WERI-Rb-1 (cell line): Measurements from ENCODE around the gene ITPK1.

Source experiments
- DNase-seq: peaks from one replicate; pipeline ENCODE4 v3.0.0-alpha.2; 2020
- H3K27ac ChIP-seq: fragments of 250-450 bp; sonication (Bioruptor Pico); 2 replicates; pipeline ENCODE4 v1.5.1; 2020; ENCODE audit warnings: mild to moderate bottlenecking, moderate library complexity
- H3K27me3 ChIP-seq: fragments of 250-450 bp; sonication (Bioruptor Pico); 2 replicates; pipeline ENCODE4 v1.5.1; 2021; ENCODE audit warnings: mild to moderate bottlenecking, low read depth, moderate library complexity; ENCODE audit not compliant: insufficient read depth, severe bottlenecking
- H3K36me3 ChIP-seq: fragments of 250-450 bp; sonication (Bioruptor Pico); 2 replicates; pipeline ENCODE4 v1.5.1; 2020; ENCODE audit warnings: mild to moderate bottlenecking, moderate library complexity
- H3K4me3 ChIP-seq: 2 replicates; pipeline ENCODE4 v1.5.1; 2011; ENCODE audit warnings: low read depth, mild to moderate bottlenecking, control low read depth, low read length
- H3K9me3 ChIP-seq: fragments of 250-450 bp; sonication (Bioruptor Pico); 2 replicates; pipeline ENCODE4 v1.5.1; 2021; ENCODE audit warnings: mild to moderate bottlenecking, moderate library complexity; ENCODE audit not compliant: severe bottlenecking
- TF ChIP-seq, protein P1 (sequence below): IDR thresholded peaks from 2 replicates; pipeline ENCODE4 v1.5.1; 2011; ENCODE audit warnings: low read depth, mild to moderate bottlenecking, control low read depth, inconsistent platforms, low read length

Gene ITPK1

DNA sequence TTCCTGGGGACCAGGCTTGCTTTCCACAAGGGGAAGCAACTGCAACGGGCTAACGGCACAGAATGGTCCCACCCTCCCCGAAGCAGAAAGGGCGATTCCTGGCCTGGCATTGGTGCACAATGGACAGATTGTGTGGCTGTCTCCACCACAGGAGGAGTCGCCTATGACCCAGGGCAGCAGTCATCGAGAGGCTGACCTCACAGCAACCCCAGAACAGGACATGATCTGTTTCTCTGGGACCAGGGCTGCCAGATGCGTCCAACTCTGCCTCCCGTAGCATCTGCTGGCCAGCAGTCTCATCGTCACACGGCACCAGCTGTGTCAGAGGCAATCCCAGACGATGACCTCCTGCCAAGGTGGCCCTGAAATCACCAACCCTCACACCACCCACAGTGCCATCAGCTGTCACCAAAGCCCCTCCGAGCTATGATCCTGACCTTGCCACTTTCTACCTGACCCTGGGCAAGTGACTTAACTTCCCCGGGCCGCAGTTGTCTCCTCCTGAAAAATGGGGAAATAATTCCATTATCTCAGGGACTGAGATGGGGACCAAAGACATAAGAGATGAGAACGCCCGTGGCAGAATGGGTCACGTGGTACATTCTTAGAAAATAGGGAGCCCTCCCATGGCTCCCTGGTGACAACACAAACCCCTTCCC lies 106.1 kb downstream of the ITPK1 start:
- no peak overlapping the region for H3K4me3 ChIP-seq
- no peaks in the 10 kb centered on the region for H3K9me3 ChIP-seq
- peak; percentile 60 for DNase-seq

DNA sequence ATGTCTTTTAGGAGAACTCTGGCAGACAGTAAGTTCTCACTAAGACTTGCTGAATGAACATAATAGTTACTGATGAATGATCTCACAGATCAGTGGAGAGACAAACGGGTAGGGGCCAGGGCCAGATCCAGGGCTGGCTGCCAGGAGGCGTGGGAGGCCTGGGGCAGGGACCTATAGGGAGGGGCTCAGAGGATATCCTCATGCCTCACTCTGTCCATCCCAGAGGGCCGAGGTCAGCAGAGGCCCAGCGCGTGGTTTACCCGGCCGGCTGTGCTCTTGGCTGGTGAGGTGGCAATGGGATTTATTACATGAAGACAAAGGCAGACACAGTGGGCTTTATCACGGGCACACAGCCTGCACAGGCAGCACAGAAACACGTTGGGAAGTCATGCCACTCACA lies 107.3 kb downstream of the ITPK1 start:
- H3K36me3 ChIP-seq, result no peaks in the 10 kb centered on the region
- H3K9me3 ChIP-seq, result no peaks in the 10 kb centered on the region
- TF ChIP-seq, protein P1, sequence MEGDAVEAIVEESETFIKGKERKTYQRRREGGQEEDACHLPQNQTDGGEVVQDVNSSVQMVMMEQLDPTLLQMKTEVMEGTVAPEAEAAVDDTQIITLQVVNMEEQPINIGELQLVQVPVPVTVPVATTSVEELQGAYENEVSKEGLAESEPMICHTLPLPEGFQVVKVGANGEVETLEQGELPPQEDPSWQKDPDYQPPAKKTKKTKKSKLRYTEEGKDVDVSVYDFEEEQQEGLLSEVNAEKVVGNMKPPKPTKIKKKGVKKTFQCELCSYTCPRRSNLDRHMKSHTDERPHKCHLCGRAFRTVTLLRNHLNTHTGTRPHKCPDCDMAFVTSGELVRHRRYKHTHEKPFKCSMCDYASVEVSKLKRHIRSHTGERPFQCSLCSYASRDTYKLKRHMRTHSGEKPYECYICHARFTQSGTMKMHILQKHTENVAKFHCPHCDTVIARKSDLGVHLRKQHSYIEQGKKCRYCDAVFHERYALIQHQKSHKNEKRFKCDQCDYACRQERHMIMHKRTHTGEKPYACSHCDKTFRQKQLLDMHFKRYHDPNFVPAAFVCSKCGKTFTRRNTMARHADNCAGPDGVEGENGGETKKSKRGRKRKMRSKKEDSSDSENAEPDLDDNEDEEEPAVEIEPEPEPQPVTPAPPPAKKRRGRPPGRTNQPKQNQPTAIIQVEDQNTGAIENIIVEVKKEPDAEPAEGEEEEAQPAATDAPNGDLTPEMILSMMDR, result no peak
- peak overlapping the region; percentile 11; the same call in 1 of the 2 replicates for H3K27ac ChIP-seq
- no peaks in the 10 kb centered on the region for H3K27me3 ChIP-seq
- no peak for DNase-seq
- no peak overlapping the region for H3K4me3 ChIP-seq

More for the DNA sequence above, 106.1 kb downstream of the ITPK1 start:
- Histone ChIP-seq H3K36me3 (peaks cover 5% of the 10 kb centered on the region; the same call in 1 of the 2 replicates), H3K27ac (peak overlapping the region; percentile 91), H3K27me3 (no peaks in the 10 kb centered on the region)
- TF ChIP-seq, protein P1, result no peak

DNA sequence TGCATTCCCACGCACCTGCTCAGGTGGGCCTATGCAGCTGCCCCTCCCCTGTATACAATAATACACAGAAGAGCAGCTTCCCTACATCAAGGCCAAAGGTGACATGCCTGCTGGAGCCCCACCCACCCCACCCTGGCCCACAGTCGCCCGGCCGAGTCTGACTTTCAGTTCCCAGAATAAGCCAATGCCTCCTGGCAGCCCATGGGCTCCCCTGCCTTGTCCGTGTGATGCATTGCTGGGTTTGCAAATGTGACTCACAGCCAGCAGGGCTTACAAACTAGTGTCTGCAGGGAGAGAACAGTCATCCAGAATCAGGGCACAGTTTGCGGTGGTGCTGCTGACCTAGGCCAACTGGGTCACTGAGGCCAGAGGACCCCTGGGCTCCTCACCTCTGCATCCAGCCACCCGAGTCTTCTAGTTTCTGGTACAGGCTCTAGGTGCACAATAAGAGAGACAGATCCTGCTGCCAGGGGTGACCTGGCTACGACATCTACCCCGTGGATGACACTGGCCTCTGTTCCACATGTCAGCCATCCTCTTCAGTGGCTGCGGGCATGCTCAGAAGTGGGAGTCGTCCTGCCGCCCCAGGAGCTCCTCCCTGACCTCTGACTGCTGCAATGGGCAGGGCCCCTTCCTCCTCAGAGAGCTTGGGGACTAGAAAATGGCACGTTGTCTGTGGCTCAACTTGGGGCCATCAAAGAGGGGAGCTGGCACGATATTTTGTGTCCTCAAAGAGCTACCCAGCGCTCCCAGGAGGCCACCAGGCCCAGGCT lies 108.3 kb downstream of the ITPK1 start:
- Histone ChIP-seq H3K4me3 (no peak overlapping the region), H3K27ac (no peak overlapping the region), H3K9me3 (no peaks in the 10 kb centered on the region), H3K27me3 (no peaks in the 10 kb centered on the region), H3K36me3 (no peaks in the 10 kb centered on the region)
- TF ChIP-seq, protein P1, result no peak
- no peak for DNase-seq

DNA sequence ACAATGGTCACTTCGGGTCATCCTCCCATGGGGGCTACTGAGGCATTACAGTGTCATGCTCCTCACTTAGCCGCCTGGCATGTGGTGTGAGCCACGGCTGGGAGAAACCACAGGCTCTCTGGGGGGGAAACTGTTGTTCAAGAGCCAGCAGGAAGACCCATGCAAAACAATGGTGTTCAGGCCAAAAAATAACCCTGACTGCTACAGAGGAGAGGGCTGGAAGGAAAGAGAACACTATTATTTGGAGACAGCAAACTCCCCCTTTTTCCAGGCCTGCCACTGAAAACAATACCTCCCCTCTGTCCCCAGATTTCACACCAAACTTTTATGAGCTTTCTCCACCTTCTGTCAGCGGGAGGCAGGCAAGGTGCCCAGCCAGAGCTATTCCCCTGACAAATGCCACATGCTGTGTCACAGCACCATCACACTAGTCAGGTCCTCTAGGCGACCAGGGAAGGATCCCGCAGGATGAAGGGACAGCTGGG lies 109.1 kb downstream of the ITPK1 start:
- no peaks in the 10 kb centered on the region for H3K27me3 ChIP-seq
- no peak overlapping the region for H3K27ac ChIP-seq
- DNase-seq, result no peak
- TF ChIP-seq, protein P1, result no peak
- H3K4me3 ChIP-seq, result no peak overlapping the region
- no peaks in the 10 kb centered on the region for H3K36me3 ChIP-seq
- no peaks in the 10 kb centered on the region for H3K9me3 ChIP-seq

DNA sequence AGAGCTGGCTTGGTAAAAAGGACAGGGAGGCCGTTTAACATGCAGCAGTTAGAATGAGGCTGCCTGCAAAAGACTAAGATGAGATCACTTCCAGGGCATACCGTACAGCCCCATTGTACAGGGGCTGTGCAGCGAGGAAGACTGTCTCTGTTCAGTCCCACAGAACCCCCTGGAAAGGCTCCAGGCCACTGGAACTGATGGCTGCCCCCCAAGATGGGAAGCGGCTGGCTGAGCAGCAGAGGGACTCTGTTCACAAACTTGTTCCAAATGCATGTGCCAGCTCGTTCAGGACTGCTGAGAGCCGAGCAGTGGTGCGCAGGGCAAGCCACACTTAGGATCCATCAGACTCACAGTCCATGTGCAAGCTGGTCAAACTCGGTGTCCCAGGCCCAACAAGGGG lies 109.9 kb downstream of the ITPK1 start:
- no peak overlapping the region for H3K27ac ChIP-seq
- no peaks in the 10 kb centered on the region for H3K9me3 ChIP-seq
- no peak for DNase-seq
- H3K36me3 ChIP-seq, result no peaks in the 10 kb centered on the region
- no peak overlapping the region for H3K4me3 ChIP-seq
- H3K27me3 ChIP-seq, result no peaks in the 10 kb centered on the region
- TF ChIP-seq, protein P1, result no peak
